Daoy (cell line): ENCODE measurements around the gene SLC6A6. TPM values are rescaled to one million over a fixed set of nuclear protein-coding genes. Genes with fewer than 3 reads are reported as not detected.

Experiments
- DNase-seq: peaks from one replicate; pipeline ENCODE4 v3.0.0-alpha.2; 2015; ENCODE audit warnings: low read depth
- total RNA-seq: library from RNA; depleted of rRNA; stranded (reverse); fragments of >200 nt; shearing (Covaris generic); gene quantifications from 2 replicates; pipeline ENCODE4 v1.2.3, GENCODE V29; 2014

SLC6A6 gene
- total RNA-seq, 1 experiment from 2014 or later = 10.8 TPM

GRCh38 chr3:14519406-14519805, 117.0 kb downstream of the SLC6A6 start:
- no peak for DNase-seq

- no peak for DNase-seq
Observed at GRCh38 chr3:14520149-14520548, 117.7 kb downstream of the SLC6A6 start.

- DNase-seq = no peak
Observed at GRCh38 chr3:14520967-14521366, 118.6 kb downstream of the SLC6A6 start.

GRCh38 chr3:14521611-14522010, 119.2 kb downstream of the SLC6A6 start:
- no peak for DNase-seq

- no peak for DNase-seq
Observed at GRCh38 chr3:14522129-14522691, 119.8 kb downstream of the SLC6A6 start.

- DNase-seq = no peak
Observed at GRCh38 chr3:14522768-14523167, 120.4 kb downstream of the SLC6A6 start.

- no peak for DNase-seq
Observed at GRCh38 chr3:14523792-14524191, 121.4 kb downstream of the SLC6A6 start.

GRCh38 chr3:14524311-14524711, 121.9 kb downstream of the SLC6A6 start:
- DNase-seq = peak; percentile 16

GRCh38 chr3:14524920-14525660, 122.7 kb downstream of the SLC6A6 start:
- no peak for DNase-seq

GRCh38 chr3:14525685-14526631, 123.6 kb downstream of the SLC6A6 start:
- DNase-seq = peak; percentile 49

- no peak for DNase-seq
Observed at GRCh38 chr3:14528081-14528480, 125.7 kb downstream of the SLC6A6 start.

GRCh38 chr3:14531856-14532395, 129.5 kb downstream of the SLC6A6 start:
- no peak for DNase-seq

- peak; percentile 55 for DNase-seq
Observed at GRCh38 chr3:14532691-14533456, 130.5 kb downstream of the SLC6A6 start.

GRCh38 chr3:14533457-14533958, 131.1 kb downstream of the SLC6A6 start:
- no peak for DNase-seq

- DNase-seq = no peak
Observed at GRCh38 chr3:14534516-14535191, 132.2 kb downstream of the SLC6A6 start.

- DNase-seq = no peak
Observed at GRCh38 chr3:14535616-14536015, 133.2 kb downstream of the SLC6A6 start.

- DNase-seq = no peak
Observed at GRCh38 chr3:14536055-14536815, 133.8 kb downstream of the SLC6A6 start.

- no peak for DNase-seq
Observed at GRCh38 chr3:14536837-14537589, 134.6 kb downstream of the SLC6A6 start.
